Measurements from ENCODE around the gene SAFB2. TPM values are rescaled to one million over a fixed set of nuclear protein-coding genes. Genes with fewer than 3 reads are reported as not detected.

Gene SAFB2
- total and polyA plus RNA-seq, 8 donors: 35.0 to 112 (median 44.2) TPM

DNA sequence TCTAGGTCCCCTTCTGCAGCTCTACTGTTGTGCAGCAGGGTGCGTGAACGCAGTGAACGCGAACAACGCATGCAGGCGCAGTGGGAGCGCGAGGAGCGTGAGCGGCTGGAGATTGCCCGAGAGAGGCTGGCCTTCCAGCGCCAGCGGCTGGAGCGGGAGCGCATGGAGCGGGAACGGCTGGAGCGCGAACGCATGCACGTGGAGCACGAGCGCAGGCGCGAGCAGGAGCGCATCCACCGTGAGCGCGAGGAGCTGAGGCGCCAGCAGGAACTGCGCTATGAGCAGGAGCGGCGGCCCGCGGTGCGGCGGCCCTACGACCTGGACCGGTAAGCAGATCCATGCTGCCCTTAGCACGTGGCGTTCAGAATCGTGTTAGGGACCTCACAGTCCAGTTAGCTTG, 38.9 kb upstream of the SAFB2 start:
- WGBS, 2 donors: 98 to 99% methylated on average over 42 of the region's 42 CpGs
- Histone ChIP-seq H3K4me3 (no peak overlapping the region), H3K4me1 (no peaks in the 10 kb centered on the region), H3K27ac (no peak overlapping the region), H3K9me3 (no peaks in the 10 kb centered on the region), H3K36me3 (peaks cover 16 to 91% (median 68%) of the 10 kb centered on the region in 3 donors), H3K27me3 (no peaks in the 10 kb centered on the region)
- no peak for ATAC-seq
- intact Hi-C loops (cut with DNase I): no loop called here
- TF ChIP-seq, protein P1, sequence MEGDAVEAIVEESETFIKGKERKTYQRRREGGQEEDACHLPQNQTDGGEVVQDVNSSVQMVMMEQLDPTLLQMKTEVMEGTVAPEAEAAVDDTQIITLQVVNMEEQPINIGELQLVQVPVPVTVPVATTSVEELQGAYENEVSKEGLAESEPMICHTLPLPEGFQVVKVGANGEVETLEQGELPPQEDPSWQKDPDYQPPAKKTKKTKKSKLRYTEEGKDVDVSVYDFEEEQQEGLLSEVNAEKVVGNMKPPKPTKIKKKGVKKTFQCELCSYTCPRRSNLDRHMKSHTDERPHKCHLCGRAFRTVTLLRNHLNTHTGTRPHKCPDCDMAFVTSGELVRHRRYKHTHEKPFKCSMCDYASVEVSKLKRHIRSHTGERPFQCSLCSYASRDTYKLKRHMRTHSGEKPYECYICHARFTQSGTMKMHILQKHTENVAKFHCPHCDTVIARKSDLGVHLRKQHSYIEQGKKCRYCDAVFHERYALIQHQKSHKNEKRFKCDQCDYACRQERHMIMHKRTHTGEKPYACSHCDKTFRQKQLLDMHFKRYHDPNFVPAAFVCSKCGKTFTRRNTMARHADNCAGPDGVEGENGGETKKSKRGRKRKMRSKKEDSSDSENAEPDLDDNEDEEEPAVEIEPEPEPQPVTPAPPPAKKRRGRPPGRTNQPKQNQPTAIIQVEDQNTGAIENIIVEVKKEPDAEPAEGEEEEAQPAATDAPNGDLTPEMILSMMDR (IDR thresholded peaks at IDR 0.05): no peak
- DNase-seq: peak in 2 of 6 donors; percentile 40 to 54
- FAIRE-seq: no peak

DNA sequence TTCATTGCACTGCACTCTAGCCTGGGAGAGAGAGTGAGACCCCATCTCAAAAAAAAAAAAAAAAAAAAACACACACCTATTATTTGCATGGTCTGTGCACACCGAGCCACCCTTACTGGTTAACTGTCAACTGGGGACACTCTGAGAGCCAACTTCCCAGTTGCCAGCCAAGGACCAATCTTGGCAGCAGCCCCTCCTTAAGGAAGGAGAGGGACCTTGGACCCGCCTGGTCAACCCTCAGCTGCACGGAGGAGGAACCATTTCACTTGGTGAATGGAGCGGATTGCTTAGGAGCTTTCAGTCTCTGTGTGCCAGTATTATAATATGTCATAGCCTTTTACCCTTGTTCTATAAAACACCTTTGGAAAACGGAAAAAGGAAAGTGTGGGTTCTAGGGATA, 32.8 kb upstream of the SAFB2 start:
- FAIRE-seq: no peak

DNA sequence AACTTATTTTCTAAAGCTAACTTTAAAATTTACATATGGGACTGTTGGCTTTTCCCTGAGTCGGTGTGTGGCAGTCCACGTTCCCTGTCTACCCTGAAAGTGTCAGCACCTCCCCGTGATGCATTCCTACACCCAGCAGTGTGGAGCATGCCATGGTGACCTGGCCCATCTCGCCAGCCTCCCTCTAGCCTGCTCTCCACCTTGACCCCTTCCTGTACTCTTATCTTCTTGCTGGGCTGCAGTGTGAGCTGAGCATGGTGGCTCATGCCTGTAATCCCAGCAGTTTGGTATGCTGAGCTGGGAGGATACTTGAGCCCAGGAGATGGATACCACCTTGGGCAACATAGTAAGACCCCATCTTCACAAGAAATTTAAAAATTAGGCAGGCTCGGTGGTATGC, 32.4 kb upstream of the SAFB2 start:
- Histone ChIP-seq H3K27me3 (no peaks in the 10 kb centered on the region), H3K9me3 (no peaks in the 10 kb centered on the region), H3K4me3 (no peak overlapping the region), H3K36me3 (peaks cover 12 to 95% (median 78%) of the 10 kb centered on the region in 3 donors), H3K27ac (no peak overlapping the region), H3K4me1 (no peaks in the 10 kb centered on the region)
- intact Hi-C loops (cut with DNase I): no loop called here
- TF ChIP-seq, protein P1 (IDR thresholded peaks at IDR 0.05): no peak
- DNase-seq (peak in 1 of 6 donors; percentile 15), FAIRE-seq (no peak), ATAC-seq (no peak)
- WGBS, 2 donors: 90% methylated on average over 5 of the region's 5 CpGs

More for the DNA sequence above, 32.8 kb upstream of the SAFB2 start:
- peak in 2 of 4 donors; percentile 19 to 36 for ATAC-seq
- no peaks in the 10 kb centered on the region for H3K4me1 ChIP-seq
- WGBS, 2 donors: 65 to 74% methylated on average over 5 of the region's 5 CpGs
- no peak overlapping the region for H3K27ac ChIP-seq
- no peaks in the 10 kb centered on the region for H3K9me3 ChIP-seq
- peaks cover 12 to 95% (median 77%) of the 10 kb centered on the region in 3 donors for H3K36me3 ChIP-seq
- no peak overlapping the region for H3K4me3 ChIP-seq
- no peaks in the 10 kb centered on the region for H3K27me3 ChIP-seq
- DNase-seq: peak in 1 of 6 donors; percentile 9
- intact Hi-C loops (cut with DNase I): no loop called here
- TF ChIP-seq, protein P1 (IDR thresholded peaks at IDR 0.05): no peak

DNA sequence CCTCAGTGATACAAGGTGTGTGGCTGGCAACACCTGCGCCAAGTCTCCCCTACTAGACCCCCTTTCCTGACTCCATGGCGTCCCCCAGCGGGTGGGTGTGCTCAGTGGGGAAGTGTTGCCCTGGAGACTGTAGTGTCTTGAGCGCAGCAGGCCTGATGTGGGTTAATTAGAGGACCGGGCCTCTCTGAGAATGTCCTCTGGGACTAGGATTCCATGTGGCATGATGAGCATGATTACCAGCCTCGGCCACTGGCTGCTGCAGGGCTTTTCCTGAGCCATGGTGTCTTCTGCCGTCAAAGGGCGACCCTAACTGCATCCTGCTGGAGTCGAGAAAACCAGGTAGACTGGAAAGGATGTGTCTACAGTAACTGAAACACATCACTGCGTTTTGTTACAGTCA, 29.7 kb upstream of the SAFB2 start:
- no peaks in the 10 kb centered on the region for H3K9me3 ChIP-seq
- intact Hi-C loops (cut with DNase I): no loop called here
- no peaks in the 10 kb centered on the region for H3K4me1 ChIP-seq
- 91 to 96% methylated on average over 10 of the region's 10 CpGs for WGBS, 2 donors
- FAIRE-seq: no peak
- peaks cover 5 to 90% (median 63%) of the 10 kb centered on the region in 3 donors for H3K36me3 ChIP-seq
- H3K27me3 ChIP-seq: no peaks in the 10 kb centered on the region
- H3K4me3 ChIP-seq: no peak overlapping the region
- H3K27ac ChIP-seq: no peak overlapping the region
- TF ChIP-seq, protein P1 (IDR thresholded peaks at IDR 0.05): no peak
- DNase-seq: peak in 1 of 6 donors; percentile 18
- no peak for ATAC-seq

DNA sequence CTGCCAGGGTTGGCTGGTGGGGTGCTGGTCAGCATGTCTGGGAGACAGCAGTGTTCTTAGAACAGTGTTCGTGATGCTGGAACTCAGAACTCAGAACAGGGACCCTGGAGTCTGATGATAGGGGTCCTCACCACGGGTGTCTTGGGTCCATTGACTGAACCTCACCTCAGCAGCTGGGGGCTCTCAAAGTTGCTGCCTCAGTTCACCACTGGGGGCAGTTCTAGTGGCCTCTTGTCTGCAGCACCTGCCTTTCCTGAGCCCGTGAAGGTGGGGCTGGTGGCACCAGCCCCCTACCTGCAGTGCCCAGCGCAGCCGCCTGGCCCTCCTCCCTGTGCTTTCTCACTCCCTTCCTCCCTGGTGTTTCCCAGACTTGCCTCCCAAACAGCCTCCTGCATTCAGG, 28.8 kb upstream of the SAFB2 start:
- TF ChIP-seq, protein P1 (IDR thresholded peaks at IDR 0.05): no peak
- Histone ChIP-seq H3K4me1 (no peaks in the 10 kb centered on the region), H3K36me3 (peaks cover 5 to 90% (median 66%) of the 10 kb centered on the region in 3 donors), H3K9me3 (no peaks in the 10 kb centered on the region), H3K27ac (no peak overlapping the region), H3K4me3 (no peak overlapping the region), H3K27me3 (no peaks in the 10 kb centered on the region)
- DNase-seq (peak in 1 of 6 donors; percentile 32), ATAC-seq (no peak), FAIRE-seq (no peak)
- 92 to 94% methylated on average over 5 of the region's 5 CpGs for WGBS, 2 donors
- intact Hi-C loops (cut with DNase I): no loop called here

All from pancreas (tissue), 10 donors.